Fibroblast of skin of right biceps (primary cell): Measurements from ENCODE around the gene TNS3.
A peak's percentile ranks its signal among the peaks of the same experiment; 100 is the strongest.

ENCODE experiments used
- DNase-seq: peaks from one replicate; pipeline ENCODE4 v3.0.0-alpha.2; 2013

The TNS3 gene

GRCh38 chr7:47292832-47293309 lies 289.0 kb downstream of the TNS3 start:
- no peak for DNase-seq

GRCh38 chr7:47291461-47292081 lies 290.3 kb downstream of the TNS3 start:
- peak; percentile 96 for DNase-seq

GRCh38 chr7:47290867-47291266 lies 291.0 kb downstream of the TNS3 start:
- DNase-seq, result peak; percentile 31

GRCh38 chr7:47290466-47290865 lies 291.4 kb downstream of the TNS3 start:
- no peak for DNase-seq

GRCh38 chr7:47288060-47288459 lies 293.9 kb downstream of the TNS3 start:
- no peak for DNase-seq

- DNase-seq, result peak; percentile 92
These were observed 295.9 kb downstream of the TNS3 start for GRCh38 chr7:47285860-47286491.

- DNase-seq, result no peak
These were observed 296.9 kb downstream of the TNS3 start for GRCh38 chr7:47284691-47285635.

GRCh38 chr7:47283497-47284131 lies 298.3 kb downstream of the TNS3 start:
- DNase-seq, result no peak

- DNase-seq, result no peak
These were observed 299.0 kb downstream of the TNS3 start for GRCh38 chr7:47282790-47283496.

- DNase-seq, result no peak
These were observed 299.8 kb downstream of the TNS3 start for GRCh38 chr7:47281966-47282643.

- no peak for DNase-seq
These were observed 300.8 kb downstream of the TNS3 start for GRCh38 chr7:47281161-47281560.

- DNase-seq, result no peak
These were observed 301.8 kb downstream of the TNS3 start for GRCh38 chr7:47280114-47280513.

GRCh38 chr7:47278043-47278442 lies 303.9 kb downstream of the TNS3 start:
- DNase-seq, result no peak

GRCh38 chr7:47277321-47277781 lies 304.6 kb downstream of the TNS3 start:
- DNase-seq, result no peak

GRCh38 chr7:47273974-47274766 lies 307.7 kb downstream of the TNS3 start:
- no peak for DNase-seq

GRCh38 chr7:47273088-47273487 lies 308.8 kb downstream of the TNS3 start:
- DNase-seq, result no peak

- DNase-seq, result peak; percentile 57
These were observed 310.2 kb downstream of the TNS3 start for GRCh38 chr7:47271749-47272148.

- no peak for DNase-seq
These were observed 312.8 kb downstream of the TNS3 start for GRCh38 chr7:47268851-47269836.

GRCh38 chr7:47267346-47267745 lies 314.6 kb downstream of the TNS3 start:
- no peak for DNase-seq

- no peak for DNase-seq
These were observed 315.1 kb downstream of the TNS3 start for GRCh38 chr7:47266799-47267198.
